Smooth muscle cell (in vitro differentiated cells): ENCODE results near the gene LMNTD1. TPM values are rescaled to one million over a fixed set of nuclear protein-coding genes. Genes with fewer than 3 reads are reported as not detected.

ENCODE experiments used
- DNase-seq: peaks from one replicate; lab custom pipeline; 2025; ENCODE audit not compliant: unreplicated experiment; lab: John Stamatoyannopoulos, UW
- H2AFZ ChIP-seq: fragments of 200-600 bp; sonication (generic); 2 replicates; pipeline ENCODE4 v1.6.0; 2016; ENCODE audit warnings: antibody characterized with exemption, low read depth, mild to moderate bottlenecking
- H3F3A ChIP-seq: fragments of 200-600 bp; sonication (generic); 2 replicates; pipeline ENCODE4 v1.6.0; 2017; ENCODE audit warnings: antibody characterized with exemption, low read depth
- H3K27ac ChIP-seq: fragments of 200-600 bp; sonication (generic); 2 replicates; pipeline ENCODE4 v1.5.1; 2016; ENCODE audit warnings: low read depth, mild to moderate bottlenecking
- H3K27me3 ChIP-seq: fragments of 200-600 bp; sonication (generic); 2 replicates; pipeline ENCODE4 v1.6.1; 2016; ENCODE audit warnings: low read depth, mild to moderate bottlenecking
- H3K36me3 ChIP-seq: fragments of 200-600 bp; sonication (generic); 2 replicates; pipeline ENCODE4 v1.5.1; 2016; ENCODE audit warnings: low read depth
- H3K4me1 ChIP-seq: fragments of 200-600 bp; sonication (generic); 2 replicates; pipeline ENCODE4 v1.5.1; 2016; ENCODE audit warnings: low read depth
- H3K4me2 ChIP-seq: fragments of 200-600 bp; sonication (generic); 2 replicates; pipeline ENCODE4 v1.6.0; 2016; ENCODE audit warnings: mild to moderate bottlenecking
- H3K4me3 ChIP-seq: fragments of 200-600 bp; sonication (generic); 2 replicates; pipeline ENCODE4 v1.5.1; 2016; ENCODE audit warnings: mild to moderate bottlenecking
- H3K79me2 ChIP-seq: fragments of 200-600 bp; sonication (generic); 2 replicates; pipeline ENCODE4 v1.6.0; 2016; ENCODE audit warnings: low read depth, mild to moderate bottlenecking
- H3K9ac ChIP-seq: fragments of 200-600 bp; sonication (generic); 2 replicates; pipeline ENCODE4 v1.6.0; 2016; ENCODE audit warnings: low read depth
- H3K9me3 ChIP-seq: fragments of 200-600 bp; sonication (generic); replicated peaks from 2 replicates; pipeline ENCODE4 v1.5.1; 2016; ENCODE audit warnings: low read depth
- H4K20me1 ChIP-seq: fragments of 200-600 bp; sonication (generic); 2 replicates; pipeline ENCODE4 v1.6.0; 2016; ENCODE audit warnings: low read depth
- WGBS: methylation state at CpG from one replicate; pipeline ENCODE4 v1.1.7; 2016; ENCODE audit warnings: low lambda C conversion rate; 5-methylcytosine and 5-hydroxymethylcytosine counted together
- polyA plus RNA-seq: library from polyadenylated mRNA; unstranded; fragments of >200 nt; fragmentation: Nextera tagmentation; extraction: Ambion mirVana; gene quantifications from 2 replicates; pipeline ENCODE4 v1.2.1, GENCODE V29; 2016
- total RNA-seq: library from RNA; depleted of rRNA; stranded (reverse); fragments of >200 nt; gene quantifications from 2 replicates; pipeline ENCODE4 v1.2.3, GENCODE V29; 2014
- TF ChIP-seq, protein P1 (sequence below): fragments of 200-600 bp; sonication (generic); IDR thresholded peaks from 2 replicates; pipeline ENCODE4 v1.5.1; 2017; ENCODE audit warnings: borderline replicate concordance, mild to moderate bottlenecking, antibody characterized with exemption; ENCODE audit not compliant: insufficient read depth, poor library complexity, severe bottlenecking

Gene LMNTD1
- total and polyA plus RNA-seq, 2 experiments from 2014 or later: not detected

- Histone ChIP-seq H3K4me3 (no peak overlapping the region), H3F3A (no peaks in the 10 kb centered on the region), H3K79me2 (no peaks in the 10 kb centered on the region), H3K4me1 (no peaks in the 10 kb centered on the region), H3K9me3 (no peaks in the 10 kb centered on the region), H3K4me2 (no peak overlapping the region), H2AFZ (no peak overlapping the region), H4K20me1 (no peaks in the 10 kb centered on the region), H3K9ac (no peak overlapping the region), H3K27ac (no peak overlapping the region), H3K36me3 (no peaks in the 10 kb centered on the region), H3K27me3 (no peaks in the 10 kb centered on the region)
- 63% methylated on average over 5 of the region's 5 CpGs for WGBS
- DNase-seq: no peak
- TF ChIP-seq, protein P1, sequence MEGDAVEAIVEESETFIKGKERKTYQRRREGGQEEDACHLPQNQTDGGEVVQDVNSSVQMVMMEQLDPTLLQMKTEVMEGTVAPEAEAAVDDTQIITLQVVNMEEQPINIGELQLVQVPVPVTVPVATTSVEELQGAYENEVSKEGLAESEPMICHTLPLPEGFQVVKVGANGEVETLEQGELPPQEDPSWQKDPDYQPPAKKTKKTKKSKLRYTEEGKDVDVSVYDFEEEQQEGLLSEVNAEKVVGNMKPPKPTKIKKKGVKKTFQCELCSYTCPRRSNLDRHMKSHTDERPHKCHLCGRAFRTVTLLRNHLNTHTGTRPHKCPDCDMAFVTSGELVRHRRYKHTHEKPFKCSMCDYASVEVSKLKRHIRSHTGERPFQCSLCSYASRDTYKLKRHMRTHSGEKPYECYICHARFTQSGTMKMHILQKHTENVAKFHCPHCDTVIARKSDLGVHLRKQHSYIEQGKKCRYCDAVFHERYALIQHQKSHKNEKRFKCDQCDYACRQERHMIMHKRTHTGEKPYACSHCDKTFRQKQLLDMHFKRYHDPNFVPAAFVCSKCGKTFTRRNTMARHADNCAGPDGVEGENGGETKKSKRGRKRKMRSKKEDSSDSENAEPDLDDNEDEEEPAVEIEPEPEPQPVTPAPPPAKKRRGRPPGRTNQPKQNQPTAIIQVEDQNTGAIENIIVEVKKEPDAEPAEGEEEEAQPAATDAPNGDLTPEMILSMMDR: no peak
These were observed 39.8 kb upstream of the LMNTD1 start for GRCh38 chr12:25592725-25593495.

- Histone ChIP-seq H3K4me2 (no peak overlapping the region), H3F3A (no peaks in the 10 kb centered on the region), H2AFZ (no peak overlapping the region), H3K4me1 (no peaks in the 10 kb centered on the region), H3K27me3 (no peaks in the 10 kb centered on the region), H4K20me1 (no peaks in the 10 kb centered on the region), H3K36me3 (no peaks in the 10 kb centered on the region), H3K27ac (no peak overlapping the region), H3K9me3 (no peaks in the 10 kb centered on the region), H3K79me2 (no peaks in the 10 kb centered on the region), H3K4me3 (no peak overlapping the region), H3K9ac (no peak overlapping the region)
- DNase-seq: no peak
- TF ChIP-seq, protein P1: no peak
These were observed 38.1 kb upstream of the LMNTD1 start for GRCh38 chr12:25591144-25591543.

DNA sequence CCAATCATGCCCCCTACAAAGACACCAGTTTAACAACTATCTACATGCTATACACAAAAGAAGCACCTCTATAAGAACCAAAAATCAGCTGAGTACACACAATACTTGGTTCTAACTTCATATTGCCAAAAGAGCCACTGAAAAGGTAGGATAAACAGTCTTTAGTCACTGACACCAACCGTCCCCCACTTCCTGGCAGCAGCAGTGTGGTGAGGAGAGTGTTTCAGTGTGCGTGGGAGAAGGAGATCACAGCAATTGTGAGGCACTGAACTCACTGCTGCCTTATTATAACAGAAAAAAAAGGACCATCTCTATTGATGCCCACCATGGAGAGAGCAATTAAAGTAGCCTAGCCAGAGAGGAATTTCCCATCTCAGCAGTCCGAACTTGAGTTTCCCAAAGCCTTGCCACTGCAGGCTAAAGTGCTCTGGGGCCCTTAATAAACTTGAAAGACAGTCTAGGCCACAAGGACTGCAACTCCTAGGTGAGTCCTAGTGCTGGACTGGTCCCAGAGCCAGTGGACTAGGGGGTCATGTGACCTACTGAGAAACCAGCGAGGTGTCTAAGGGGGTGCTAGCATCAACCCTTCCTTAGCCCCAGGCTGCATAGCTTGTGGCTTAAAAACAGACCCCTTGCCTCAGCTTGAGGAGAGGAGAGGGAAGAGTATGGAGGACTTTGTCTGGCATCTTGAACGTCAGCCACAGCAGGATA is 37.1 kb upstream of the LMNTD1 start:
- Histone ChIP-seq H3K27me3 (no peaks in the 10 kb centered on the region), H3K9me3 (no peaks in the 10 kb centered on the region), H3K4me1 (no peaks in the 10 kb centered on the region), H3K36me3 (no peaks in the 10 kb centered on the region), H2AFZ (no peak overlapping the region), H3K9ac (no peak overlapping the region), H3K27ac (no peak overlapping the region), H3F3A (no peaks in the 10 kb centered on the region), H3K4me3 (no peak overlapping the region), H3K79me2 (no peaks in the 10 kb centered on the region), H4K20me1 (no peaks in the 10 kb centered on the region), H3K4me2 (no peak overlapping the region)
- WGBS: 83% methylated on average over 5 of the region's 5 CpGs
- TF ChIP-seq, protein P1: no peak
- no peak for DNase-seq
